SK-N-SH (cell line): Measurements from ENCODE around the gene AFF3.

Experiments
- CHD2 ChIP-seq: fragments of 150-350 bp; IDR thresholded peaks from 2 replicates; pipeline ENCODE4 v1.6.1; 2018; ENCODE audit warnings: low read length; ENCODE audit not compliant: partially characterized antibody
- ELF1 ChIP-seq: IDR thresholded peaks from 2 replicates; pipeline ENCODE4 v1.4.0; 2012
- POLR2AphosphoS5 ChIP-seq: IDR thresholded peaks from 2 replicates; pipeline ENCODE4 v1.6.1; 2012; ENCODE audit warnings: low read depth, low read length
- RFX5 ChIP-seq: IDR thresholded peaks from 2 replicates; pipeline ENCODE4 v1.6.1; 2012; ENCODE audit warnings: mild to moderate bottlenecking, improper control_type of control experiment, low read length
- SIN3A ChIP-seq: IDR thresholded peaks from 2 replicates; pipeline ENCODE4 v1.6.1; 2012; ENCODE audit warnings: low read depth, mild to moderate bottlenecking, low read length, moderate library complexity, borderline replicate concordance
- TEAD4 ChIP-seq: IDR thresholded peaks from 2 replicates; pipeline ENCODE4 v1.4.0; 2012; ENCODE audit warnings: mild to moderate bottlenecking, borderline replicate concordance; ENCODE audit not compliant: insufficient read depth
- TF ChIP-seq, protein P1 (sequence below): fragments of 200-600 bp; sonication (generic); IDR thresholded peaks from 2 replicates; pipeline ENCODE4 v1.6.1; 2017; ENCODE audit warnings: antibody characterized with exemption, mild to moderate bottlenecking, moderate library complexity
- TF ChIP-seq, protein P2 (sequence below): IDR thresholded peaks from 2 replicates; pipeline ENCODE4 v1.6.1; 2012; ENCODE audit warnings: mild to moderate bottlenecking, low read depth, low read length, moderate library complexity

DNA sequence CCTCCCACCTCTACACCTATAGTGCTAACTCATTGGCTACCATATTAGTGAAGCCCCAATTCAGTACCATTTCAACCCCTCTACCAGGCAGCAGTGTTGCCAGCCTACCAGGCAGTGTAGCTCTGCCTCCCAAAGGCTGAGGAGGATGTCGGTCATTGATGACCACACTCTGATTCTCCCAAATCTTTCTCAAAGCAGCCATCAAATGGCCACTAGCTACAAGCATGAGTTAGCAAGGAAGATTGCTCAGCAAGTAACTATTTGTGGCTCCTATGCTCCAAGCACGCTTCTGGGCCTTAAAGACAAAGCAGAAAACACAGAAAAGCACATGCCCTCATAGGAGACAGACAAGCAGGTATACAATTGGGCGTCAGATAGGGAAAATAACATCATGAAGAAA, 42.7 kb upstream of the AFF3 start:
- TF ChIP-seq SIN3A (no peak), TEAD4 (no peak), CHD2 (no peak), ELF1 (no peak), RFX5 (no peak), POLR2AphosphoS5 (no peak)
- TF ChIP-seq, protein P1, sequence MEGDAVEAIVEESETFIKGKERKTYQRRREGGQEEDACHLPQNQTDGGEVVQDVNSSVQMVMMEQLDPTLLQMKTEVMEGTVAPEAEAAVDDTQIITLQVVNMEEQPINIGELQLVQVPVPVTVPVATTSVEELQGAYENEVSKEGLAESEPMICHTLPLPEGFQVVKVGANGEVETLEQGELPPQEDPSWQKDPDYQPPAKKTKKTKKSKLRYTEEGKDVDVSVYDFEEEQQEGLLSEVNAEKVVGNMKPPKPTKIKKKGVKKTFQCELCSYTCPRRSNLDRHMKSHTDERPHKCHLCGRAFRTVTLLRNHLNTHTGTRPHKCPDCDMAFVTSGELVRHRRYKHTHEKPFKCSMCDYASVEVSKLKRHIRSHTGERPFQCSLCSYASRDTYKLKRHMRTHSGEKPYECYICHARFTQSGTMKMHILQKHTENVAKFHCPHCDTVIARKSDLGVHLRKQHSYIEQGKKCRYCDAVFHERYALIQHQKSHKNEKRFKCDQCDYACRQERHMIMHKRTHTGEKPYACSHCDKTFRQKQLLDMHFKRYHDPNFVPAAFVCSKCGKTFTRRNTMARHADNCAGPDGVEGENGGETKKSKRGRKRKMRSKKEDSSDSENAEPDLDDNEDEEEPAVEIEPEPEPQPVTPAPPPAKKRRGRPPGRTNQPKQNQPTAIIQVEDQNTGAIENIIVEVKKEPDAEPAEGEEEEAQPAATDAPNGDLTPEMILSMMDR = no peak
- TF ChIP-seq, protein P2, sequence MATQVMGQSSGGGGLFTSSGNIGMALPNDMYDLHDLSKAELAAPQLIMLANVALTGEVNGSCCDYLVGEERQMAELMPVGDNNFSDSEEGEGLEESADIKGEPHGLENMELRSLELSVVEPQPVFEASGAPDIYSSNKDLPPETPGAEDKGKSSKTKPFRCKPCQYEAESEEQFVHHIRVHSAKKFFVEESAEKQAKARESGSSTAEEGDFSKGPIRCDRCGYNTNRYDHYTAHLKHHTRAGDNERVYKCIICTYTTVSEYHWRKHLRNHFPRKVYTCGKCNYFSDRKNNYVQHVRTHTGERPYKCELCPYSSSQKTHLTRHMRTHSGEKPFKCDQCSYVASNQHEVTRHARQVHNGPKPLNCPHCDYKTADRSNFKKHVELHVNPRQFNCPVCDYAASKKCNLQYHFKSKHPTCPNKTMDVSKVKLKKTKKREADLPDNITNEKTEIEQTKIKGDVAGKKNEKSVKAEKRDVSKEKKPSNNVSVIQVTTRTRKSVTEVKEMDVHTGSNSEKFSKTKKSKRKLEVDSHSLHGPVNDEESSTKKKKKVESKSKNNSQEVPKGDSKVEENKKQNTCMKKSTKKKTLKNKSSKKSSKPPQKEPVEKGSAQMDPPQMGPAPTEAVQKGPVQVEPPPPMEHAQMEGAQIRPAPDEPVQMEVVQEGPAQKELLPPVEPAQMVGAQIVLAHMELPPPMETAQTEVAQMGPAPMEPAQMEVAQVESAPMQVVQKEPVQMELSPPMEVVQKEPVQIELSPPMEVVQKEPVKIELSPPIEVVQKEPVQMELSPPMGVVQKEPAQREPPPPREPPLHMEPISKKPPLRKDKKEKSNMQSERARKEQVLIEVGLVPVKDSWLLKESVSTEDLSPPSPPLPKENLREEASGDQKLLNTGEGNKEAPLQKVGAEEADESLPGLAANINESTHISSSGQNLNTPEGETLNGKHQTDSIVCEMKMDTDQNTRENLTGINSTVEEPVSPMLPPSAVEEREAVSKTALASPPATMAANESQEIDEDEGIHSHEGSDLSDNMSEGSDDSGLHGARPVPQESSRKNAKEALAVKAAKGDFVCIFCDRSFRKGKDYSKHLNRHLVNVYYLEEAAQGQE = no peak
